ENCODE data around the gene CFAP46.
"Not testable (repeated sequence)": the region's sequence is repeated elsewhere in the genome, so short reads cannot be mapped to it uniquely, and the experiment has no call there.

The CFAP46 gene

GRCh38 chr10:132912713-132913558, 29.4 kb downstream of the CFAP46 start:
- DNase-seq, result no peak

- no peak for DNase-seq
These were observed 30.1 kb downstream of the CFAP46 start for GRCh38 chr10:132912225-132912712.

- DNase-seq, result no peak
These were observed 30.6 kb downstream of the CFAP46 start for GRCh38 chr10:132911786-132912097.

GRCh38 chr10:132910901-132911785, 31.2 kb downstream of the CFAP46 start:
- DNase-seq, result no peak

GRCh38 chr10:132910186-132910880, 32.0 kb downstream of the CFAP46 start:
- DNase-seq, result no peak

- DNase-seq, result no peak
These were observed 32.8 kb downstream of the CFAP46 start for GRCh38 chr10:132909491-132910071.

GRCh38 chr10:132908621-132909295, 33.6 kb downstream of the CFAP46 start:
- DNase-seq, result no peak

- DNase-seq, result no peak
These were observed 34.3 kb downstream of the CFAP46 start for GRCh38 chr10:132907821-132908620.

GRCh38 chr10:132906836-132907235, 35.5 kb downstream of the CFAP46 start:
- no peak for DNase-seq

GRCh38 chr10:132906106-132906505, 36.3 kb downstream of the CFAP46 start:
- no peak for DNase-seq

- no peak for DNase-seq
These were observed 36.7 kb downstream of the CFAP46 start for GRCh38 chr10:132905661-132906060.

- no peak for DNase-seq
These were observed 37.3 kb downstream of the CFAP46 start for GRCh38 chr10:132904814-132905649.

GRCh38 chr10:132904181-132904813, 38.1 kb downstream of the CFAP46 start:
- DNase-seq, result peak in 1 of 2 experiments; percentile 4

- not testable (repeated sequence) for DNase-seq
These were observed 39.5 kb downstream of the CFAP46 start for GRCh38 chr10:132902656-132903575.

- DNase-seq, result no peak
These were observed 41.0 kb downstream of the CFAP46 start for GRCh38 chr10:132901351-132901750.

- no peak for DNase-seq
These were observed 42.1 kb downstream of the CFAP46 start for GRCh38 chr10:132900211-132900756.

GRCh38 chr10:132899751-132900065, 42.7 kb downstream of the CFAP46 start:
- no peak for DNase-seq

- no peak for DNase-seq
These were observed 43.2 kb downstream of the CFAP46 start for GRCh38 chr10:132899054-132899750.

All from NCI-H187 (cell line).